GM21717 (cell line): ENCODE measurements around the gene PLA2G4D.
A peak's percentile ranks its signal among the peaks of the same experiment; 100 is the strongest.

Experiments used
- ATAC-seq: cut with Tn5 transposase; IDR thresholded peaks from one replicate; pipeline ENCODE4 v1.9.1; 2021; ENCODE audit warnings: mild to moderate bottlenecking, moderate library complexity; ENCODE audit not compliant: unreplicated experiment

PLA2G4D gene

GRCh38 chr15:42057799-42058646 lies 36.3 kb downstream of the PLA2G4D start:
- no peak for ATAC-seq

- no peak for ATAC-seq
Measured at GRCh38 chr15:42056934-42057798, 37.2 kb downstream of the PLA2G4D start.

GRCh38 chr15:42053914-42054313 lies 40.4 kb downstream of the PLA2G4D start:
- no peak for ATAC-seq

GRCh38 chr15:42053010-42053409 lies 41.4 kb downstream of the PLA2G4D start:
- ATAC-seq: no peak

- ATAC-seq: no peak
Measured at GRCh38 chr15:42050484-42051255, 43.7 kb downstream of the PLA2G4D start.

- ATAC-seq: no peak
Measured at GRCh38 chr15:42048821-42049200, 45.6 kb downstream of the PLA2G4D start.

- ATAC-seq: no peak
Measured at GRCh38 chr15:42048080-42048820, 46.1 kb downstream of the PLA2G4D start.

- ATAC-seq: no peak
Measured at GRCh38 chr15:42046597-42046996, 47.8 kb downstream of the PLA2G4D start.

GRCh38 chr15:42045211-42045615 lies 49.1 kb downstream of the PLA2G4D start:
- ATAC-seq: no peak

- no peak for ATAC-seq
Measured at GRCh38 chr15:42042602-42043400, 51.6 kb downstream of the PLA2G4D start.

GRCh38 chr15:42038401-42038800 lies 56.0 kb downstream of the PLA2G4D start:
- no peak for ATAC-seq

GRCh38 chr15:42037656-42038055 lies 56.7 kb downstream of the PLA2G4D start:
- ATAC-seq: no peak

GRCh38 chr15:42036966-42037365 lies 57.4 kb downstream of the PLA2G4D start:
- ATAC-seq: no peak

GRCh38 chr15:42036112-42036905 lies 58.1 kb downstream of the PLA2G4D start:
- no peak for ATAC-seq

- peak; percentile 53 for ATAC-seq
Measured at GRCh38 chr15:42035435-42035761, 59.0 kb downstream of the PLA2G4D start.

GRCh38 chr15:42034628-42035434 lies 59.5 kb downstream of the PLA2G4D start:
- ATAC-seq: no peak

GRCh38 chr15:42033214-42033873 lies 61.0 kb downstream of the PLA2G4D start:
- ATAC-seq: no peak
